ENCODE measurements around the gene TMCO4. TPM values are rescaled to one million over a fixed set of nuclear protein-coding genes. Genes with fewer than 3 reads are reported as not detected.

Gene TMCO4
- total and polyA plus RNA-seq, 8 donors, result 12.6 to 25.1 (median 17.3) TPM

GRCh38 chr1:19730232-19730631 lies 69.5 kb downstream of the TMCO4 start:
- Histone ChIP-seq H3K36me3 (peaks cover 0 to 35% (median 0%) of the 10 kb centered on the region in 3 donors), H3K9me3 (no peaks in the 10 kb centered on the region), H3K4me1 (no peaks in the 10 kb centered on the region), H3K4me3 (no peak overlapping the region), H3K27ac (no peak overlapping the region), H3K27me3 (no peaks in the 10 kb centered on the region)
- intact Hi-C loops (cut with DNase I), result no loop called here
- DNase-seq (no peak), ATAC-seq (no peak), FAIRE-seq (no peak)
- 97 to 99% methylated on average over 3 of the region's 3 CpGs for WGBS, 2 donors
- TF ChIP-seq CTCF (IDR thresholded peaks at IDR 0.05), result no peak

DNA sequence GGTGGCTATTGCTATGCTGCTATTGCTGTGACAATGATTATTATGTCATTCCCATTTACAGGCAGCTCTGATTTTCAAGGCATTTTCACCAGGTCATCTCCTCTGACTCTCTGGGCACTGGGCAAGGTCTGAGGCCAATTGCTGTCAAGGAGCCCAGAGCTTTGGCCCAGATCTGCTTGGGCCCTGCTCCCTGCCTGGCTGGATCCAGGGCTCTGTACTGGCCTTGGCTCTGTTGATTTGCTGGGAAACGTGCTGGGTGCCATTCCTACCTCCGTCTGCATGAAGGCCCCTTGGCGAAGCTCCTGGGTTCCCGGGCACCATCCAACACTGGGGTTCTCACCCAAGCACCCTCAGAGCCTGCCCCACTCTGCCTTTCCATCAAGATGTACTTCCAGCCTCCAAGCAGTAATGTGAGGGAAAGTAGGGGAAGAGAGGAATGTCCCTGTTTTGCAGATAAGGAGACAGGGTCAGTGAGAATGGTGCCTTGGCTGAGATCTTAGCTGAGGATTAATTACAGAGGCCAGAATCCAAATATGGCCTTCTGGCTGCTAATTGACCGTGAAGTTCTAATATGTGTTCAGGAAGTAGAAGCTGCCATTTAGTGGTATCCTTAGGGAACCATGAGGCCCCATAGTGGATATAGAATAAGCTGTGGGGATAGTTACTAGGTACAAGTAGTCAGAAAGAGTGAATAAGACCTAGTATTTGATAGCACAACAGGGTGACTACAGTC lies 71.1 kb downstream of the TMCO4 start:
- Histone ChIP-seq H3K4me3 (no peak overlapping the region), H3K9me3 (no peaks in the 10 kb centered on the region), H3K36me3 (peaks cover 0 to 42% (median 0%) of the 10 kb centered on the region in 3 donors), H3K4me1 (no peaks in the 10 kb centered on the region), H3K27ac (no peak overlapping the region), H3K27me3 (no peaks in the 10 kb centered on the region)
- intact Hi-C loops (cut with DNase I), result no loop called here
- ATAC-seq (no peak), DNase-seq (no peak), FAIRE-seq (no peak)
- TF ChIP-seq CTCF (IDR thresholded peaks at IDR 0.05), result no peak
- 94 to 96% methylated on average over 5 of the region's 5 CpGs for WGBS, 2 donors

DNA sequence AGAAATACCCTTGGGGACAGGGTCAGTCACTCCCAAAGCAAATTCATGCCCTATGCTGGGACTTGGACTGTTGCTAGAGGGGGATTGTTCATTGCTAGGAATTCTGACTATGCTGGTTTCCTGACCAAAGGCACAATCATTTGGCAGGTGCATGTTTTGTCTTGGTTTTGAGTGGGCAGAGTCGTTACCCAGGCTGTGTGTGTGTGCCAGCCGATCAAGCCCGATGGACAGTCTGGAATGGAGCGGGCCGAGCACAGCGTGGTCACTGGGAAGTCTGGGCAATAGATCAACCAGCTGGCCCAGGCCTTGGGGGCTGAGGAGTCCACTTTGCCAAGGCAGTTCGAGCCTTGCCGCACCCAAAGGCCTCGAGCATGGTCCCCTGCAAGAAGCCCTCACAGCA lies 74.1 kb downstream of the TMCO4 start:
- ATAC-seq, result no peak
- no peak for FAIRE-seq
- H3K4me3 ChIP-seq, result no peak overlapping the region
- no peak overlapping the region for H3K27ac ChIP-seq
- H3K36me3 ChIP-seq, result peaks cover 0 to 32% (median 0%) of the 10 kb centered on the region in 3 donors
- 95 to 97% methylated on average over 9 of the region's 9 CpGs for WGBS, 2 donors
- no peaks in the 10 kb centered on the region for H3K9me3 ChIP-seq
- no peak for DNase-seq
- no peaks in the 10 kb centered on the region for H3K4me1 ChIP-seq
- H3K27me3 ChIP-seq, result no peaks in the 10 kb centered on the region
- intact Hi-C loops (cut with DNase I), result no loop called here
- no peak for TF ChIP-seq CTCF (IDR thresholded peaks at IDR 0.05)

GRCh38 chr1:19723874-19724273 lies 75.8 kb downstream of the TMCO4 start:
- WGBS, 2 donors, result 76 to 79% methylated on average over 4 of the region's 4 CpGs
- DNase-seq (no peak), ATAC-seq (no peak), FAIRE-seq (no peak)
- Histone ChIP-seq H3K36me3 (peaks cover 0 to 28% (median 0%) of the 10 kb centered on the region in 3 donors), H3K27me3 (no peaks in the 10 kb centered on the region), H3K4me1 (no peaks in the 10 kb centered on the region), H3K27ac (no peak overlapping the region), H3K9me3 (no peaks in the 10 kb centered on the region), H3K4me3 (no peak overlapping the region)
- no peak for TF ChIP-seq CTCF (IDR thresholded peaks at IDR 0.05)
- intact Hi-C loops (cut with DNase I), result no loop called here

- H3K4me1 ChIP-seq, result no peaks in the 10 kb centered on the region
- H3K4me3 ChIP-seq, result no peak overlapping the region
- 80 to 87% methylated on average over 4 of the region's 4 CpGs for WGBS, 2 donors
Measured at GRCh38 chr1:19720973-19721372, 78.7 kb downstream of the TMCO4 start.

More at GRCh38 chr1:19720973-19721372, 78.7 kb downstream of the TMCO4 start:
- no peak for TF ChIP-seq CTCF (IDR thresholded peaks at IDR 0.05)
- no peak for ATAC-seq
- intact Hi-C loops (cut with DNase I), result no loop called here
- no peak for FAIRE-seq
- Histone ChIP-seq H3K27me3 (no peaks in the 10 kb centered on the region), H3K36me3 (peaks cover 0 to 7% (median 0%) of the 10 kb centered on the region in 3 donors), H3K27ac (no peak overlapping the region), H3K9me3 (no peaks in the 10 kb centered on the region)
- no peak for DNase-seq
